ENCODE results near the gene SHFL.

SHFL gene

DNA sequence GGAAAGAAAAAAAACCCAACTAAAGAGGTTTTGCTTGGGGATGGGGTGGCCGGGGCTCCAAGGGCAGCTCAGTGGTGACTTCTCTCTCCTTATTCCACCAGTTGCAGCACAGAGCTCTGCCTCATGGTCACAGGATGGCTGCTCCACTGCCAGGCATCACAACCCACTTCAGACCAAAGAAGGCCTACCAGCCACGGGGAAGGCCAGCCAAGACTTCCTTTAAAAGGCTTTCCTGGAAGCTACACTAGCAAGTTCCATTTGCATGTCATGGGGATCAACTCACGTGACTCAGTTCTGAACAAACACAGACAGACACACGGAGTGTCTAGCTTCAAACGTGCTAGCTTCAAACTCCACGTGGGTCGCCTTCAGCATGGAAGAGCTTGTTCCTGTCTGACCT lies 46.8 kb downstream of the SHFL start:
- FAIRE-seq: no peak
- no peak for DNase-seq (ENCODE audit: low spot score)

DNA sequence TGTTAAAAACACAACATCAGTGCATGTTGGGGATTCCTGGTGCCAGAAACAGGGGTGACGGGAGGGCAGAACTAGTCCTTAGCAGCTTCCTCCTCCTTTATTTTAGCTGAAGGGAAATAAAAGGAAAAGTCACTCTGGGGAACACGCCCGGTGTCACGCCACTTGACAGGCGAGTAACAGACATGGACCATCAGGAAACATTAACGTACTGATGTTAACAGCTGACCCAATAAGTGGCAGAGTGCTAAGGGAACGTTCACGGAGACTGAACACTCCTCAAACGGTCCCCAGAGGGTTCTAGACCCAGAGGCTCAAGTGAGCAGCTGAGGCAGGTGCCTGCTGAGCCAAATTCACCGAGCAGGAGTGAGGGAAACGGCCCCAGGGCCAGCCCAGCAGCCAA lies 47.5 kb downstream of the SHFL start:
- FAIRE-seq: no peak
- DNase-seq (ENCODE audit: low spot score): no peak

DNA sequence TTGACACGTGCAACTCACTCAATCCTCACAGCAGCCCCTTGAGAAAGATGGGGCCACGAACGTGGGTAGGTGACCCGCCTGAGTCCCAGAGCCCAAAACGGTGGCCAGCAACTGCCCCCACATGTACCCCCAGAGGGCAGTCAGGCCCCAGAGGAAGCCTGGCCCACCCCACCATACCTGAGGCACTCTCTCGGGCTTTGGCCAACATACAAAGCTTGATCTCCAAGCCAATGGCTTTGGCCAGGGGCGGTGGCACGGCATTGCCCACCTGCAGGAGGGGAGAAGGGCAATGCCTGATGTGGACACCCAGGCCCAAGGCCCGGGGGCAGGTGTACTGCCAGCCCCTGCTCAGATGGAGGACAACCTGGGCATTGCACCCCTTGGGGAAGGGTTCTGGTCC lies 47.9 kb downstream of the SHFL start:
- no peak for FAIRE-seq
- no peak for DNase-seq (ENCODE audit: low spot score)

DNA sequence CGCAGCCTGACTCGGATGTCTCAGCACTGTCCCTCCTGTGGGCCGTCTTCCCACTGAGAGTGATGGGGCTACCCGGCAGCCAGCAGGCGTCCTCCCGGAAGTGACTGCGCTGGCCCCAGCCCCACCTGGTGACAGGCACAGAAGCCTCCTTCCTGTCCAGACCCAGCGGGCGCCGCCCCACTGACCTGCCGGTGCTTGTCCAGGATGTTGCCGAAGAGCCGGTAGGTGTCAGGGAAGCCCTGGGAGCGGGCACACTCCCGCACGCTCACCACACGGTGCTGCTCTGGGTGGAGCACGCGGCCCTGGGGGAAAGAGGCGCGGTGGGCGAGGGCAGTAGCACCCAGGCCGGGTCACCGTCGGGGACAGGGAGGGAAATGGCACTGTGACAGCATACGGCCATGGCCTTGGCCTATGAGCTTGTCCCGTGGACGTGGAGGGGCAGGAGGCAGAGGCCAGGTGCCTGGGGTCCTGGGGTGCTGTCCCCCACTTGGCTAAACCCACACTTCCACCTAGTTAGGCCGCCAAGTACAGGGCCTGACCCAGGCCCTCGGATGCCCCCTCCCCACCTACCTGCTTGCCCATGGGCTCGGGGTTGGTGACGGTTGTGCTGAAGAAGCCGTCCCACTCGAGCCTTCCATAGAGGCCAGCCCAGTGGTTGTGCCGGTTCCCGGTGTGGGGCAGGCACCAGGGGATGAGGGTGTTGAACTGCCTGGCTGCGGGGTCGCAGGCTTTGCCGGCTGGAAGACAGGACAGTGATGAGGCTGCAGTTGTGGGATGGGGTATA lies 49.6 kb downstream of the SHFL start:
- DNase-seq (ENCODE audit: low spot score): no peak
- no peak for FAIRE-seq

DNA sequence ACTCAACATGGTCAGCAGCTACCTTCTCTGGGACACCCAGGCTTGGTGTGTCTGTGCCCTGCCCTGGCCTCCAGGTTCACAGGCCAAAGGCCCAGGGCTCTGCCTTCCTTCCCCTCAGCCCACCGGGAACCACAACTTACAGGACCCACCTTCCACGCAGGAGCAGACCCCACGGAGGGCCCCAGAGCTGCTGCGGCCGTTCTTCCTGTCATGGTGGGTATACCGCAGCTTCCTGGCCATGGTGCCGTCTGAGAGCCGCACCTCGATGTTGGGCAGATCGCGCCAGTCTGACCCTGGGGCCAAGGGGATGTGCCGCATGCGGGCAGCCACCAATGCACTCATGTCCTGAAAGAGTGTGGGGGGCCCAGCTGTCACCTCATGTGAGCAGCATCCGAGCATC lies 50.8 kb downstream of the SHFL start:
- no peak for DNase-seq (ENCODE audit: low spot score)
- no peak for FAIRE-seq

DNA sequence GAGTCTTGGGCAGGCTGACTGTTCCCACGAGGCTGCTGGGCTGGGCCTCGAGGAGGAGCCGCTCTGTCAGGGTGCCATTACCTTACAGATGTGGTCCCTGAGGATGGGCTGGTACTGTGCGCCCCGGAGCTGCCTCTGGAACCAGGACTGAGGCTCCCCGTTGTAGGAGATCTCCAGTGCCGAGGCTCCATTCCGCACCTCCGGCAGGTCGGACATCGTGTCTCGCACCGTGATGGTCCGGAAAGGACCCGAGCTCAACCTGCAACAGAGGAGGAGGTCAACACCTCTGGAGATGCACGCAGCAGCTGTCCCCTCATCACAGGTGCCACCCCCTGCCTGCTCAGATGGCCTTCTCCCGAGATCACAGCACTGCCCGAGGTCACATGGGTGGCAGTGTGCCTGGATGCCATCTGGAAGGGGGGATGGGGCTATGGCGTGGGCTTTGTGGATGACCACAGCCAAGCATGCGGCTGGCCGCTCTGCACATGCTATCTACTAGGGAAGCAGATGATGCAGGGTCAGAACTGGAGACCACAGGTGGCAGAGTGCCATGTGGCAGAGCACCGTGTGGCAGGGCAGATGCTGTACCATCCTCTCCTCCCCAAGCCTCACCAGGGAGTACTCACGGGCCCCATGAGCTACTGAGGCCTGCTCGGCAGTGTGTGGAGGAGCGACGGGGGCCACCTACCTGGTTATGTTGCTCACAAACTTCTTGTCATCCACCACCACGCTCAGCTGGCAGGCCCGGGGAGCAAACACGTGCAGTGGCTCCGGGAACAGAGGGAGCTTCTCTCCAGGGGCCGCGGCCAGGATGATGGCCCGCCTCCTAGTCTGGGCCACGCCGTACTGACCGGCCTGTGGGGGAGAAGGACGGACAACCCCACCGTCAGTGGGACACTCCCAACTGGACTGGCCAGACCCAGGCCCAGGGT lies 51.9 kb downstream of the SHFL start:
- no peak for FAIRE-seq
- DNase-seq (ENCODE audit: low spot score): no peak

DNA sequence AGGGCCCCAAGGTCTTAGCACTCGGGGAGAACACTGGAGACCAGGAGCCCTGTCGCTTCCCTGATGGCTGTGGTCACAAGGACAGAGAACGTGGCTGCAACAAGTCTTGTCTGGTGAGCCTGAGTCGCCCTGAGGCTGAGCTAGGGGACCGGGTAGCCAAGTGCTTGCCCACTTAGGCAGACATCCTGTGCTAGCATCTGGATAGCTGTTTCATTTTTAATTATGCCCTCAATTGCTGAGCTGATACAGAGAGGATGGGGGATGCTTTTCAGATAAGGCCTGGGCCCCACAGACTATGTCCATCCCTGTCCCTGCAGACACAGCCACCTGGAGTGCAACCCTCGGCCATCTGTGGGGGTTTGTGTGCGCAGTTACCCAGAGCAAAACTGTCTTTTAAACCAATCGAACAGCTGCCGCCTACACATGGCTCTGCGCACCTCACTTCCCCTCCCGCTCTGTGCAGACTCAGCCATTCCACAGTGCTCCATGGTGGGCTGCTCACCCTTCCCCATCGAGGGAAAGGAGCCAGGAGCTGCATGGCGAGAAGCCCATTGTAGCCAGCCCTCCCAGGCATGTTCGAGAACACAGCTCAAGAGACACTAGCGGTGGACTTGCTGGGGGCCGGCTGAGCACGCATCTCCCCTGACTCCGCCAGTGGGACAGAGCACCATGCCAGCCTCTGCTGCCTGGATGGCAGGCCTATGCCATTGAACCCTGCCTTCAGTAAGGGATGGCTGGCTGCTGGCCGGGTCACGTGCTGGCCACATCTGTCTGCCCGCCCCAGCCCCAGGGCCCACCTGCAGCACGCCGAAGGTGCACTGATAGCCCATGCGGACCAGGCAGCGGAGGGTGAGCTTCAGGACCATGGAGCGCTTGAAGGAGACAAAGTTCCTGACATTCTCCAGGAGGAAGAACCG lies 53.0 kb downstream of the SHFL start:
- FAIRE-seq: no peak
- DNase-seq (ENCODE audit: low spot score): no peak

DNA sequence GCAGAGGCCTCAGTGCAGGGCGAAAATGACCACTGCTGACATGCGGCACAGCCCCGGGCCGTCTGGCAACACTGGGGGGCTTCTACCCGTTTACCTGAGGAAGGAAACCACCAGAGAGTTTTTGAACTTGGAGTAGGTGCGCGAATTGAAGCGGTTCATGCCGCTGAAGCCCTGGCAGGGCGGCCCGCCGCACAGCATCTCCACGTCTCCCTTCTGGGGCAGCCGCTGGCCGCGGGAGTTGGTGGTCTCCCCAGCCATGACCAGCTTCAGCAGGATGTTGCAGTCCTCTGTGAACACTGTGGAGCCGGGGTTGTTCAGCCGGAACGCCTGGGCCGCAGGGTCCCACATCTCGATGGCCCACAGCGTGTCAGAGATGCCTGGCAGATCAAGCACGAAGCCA lies 53.8 kb downstream of the SHFL start:
- FAIRE-seq (no peak), DNase-seq (ENCODE audit: low spot score) (no peak)

DNA sequence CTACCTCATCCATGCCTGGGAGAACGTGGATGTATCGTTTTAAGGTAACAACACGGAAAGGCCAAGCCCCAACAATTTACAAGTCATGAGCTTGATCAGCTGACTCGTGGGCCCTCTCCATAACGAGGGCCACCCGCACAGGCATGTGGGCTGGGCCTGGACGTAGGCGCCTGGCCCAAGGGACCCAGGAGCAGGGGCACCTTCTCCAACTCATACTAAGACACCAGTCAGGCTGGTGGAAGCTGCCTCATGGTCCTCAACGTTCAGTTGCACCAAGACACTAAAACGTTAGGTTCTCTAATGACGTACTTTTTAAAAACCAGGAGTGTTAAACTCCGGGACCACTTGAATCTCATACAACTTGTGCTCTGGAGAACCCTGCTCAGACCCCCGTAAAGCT lies 55.4 kb downstream of the SHFL start:
- FAIRE-seq: no peak
- no peak for DNase-seq (ENCODE audit: low spot score)

DNA sequence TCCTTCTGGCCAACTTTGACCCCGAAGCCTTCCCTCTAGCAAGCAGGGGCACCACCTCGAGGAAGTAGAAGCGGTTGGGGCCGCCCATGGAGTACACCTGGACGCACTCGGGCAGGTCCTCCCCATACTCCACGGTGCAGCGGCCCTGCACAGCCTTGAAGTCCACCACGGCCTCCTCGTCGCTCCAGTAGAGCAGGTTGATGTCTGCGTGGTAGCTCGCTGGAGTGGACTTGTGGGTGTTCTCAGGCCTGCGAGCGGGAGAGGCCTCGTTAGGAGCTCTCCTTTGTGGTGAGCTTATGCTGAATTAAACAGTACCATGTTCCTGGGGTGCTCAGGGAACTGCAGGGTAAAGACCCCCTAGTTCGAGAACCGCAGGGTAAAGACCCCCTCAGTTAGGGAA lies 55.9 kb downstream of the SHFL start:
- DNase-seq (ENCODE audit: low spot score) (no peak), FAIRE-seq (no peak)
